Measurements from ENCODE around the gene POU2AF1. TPM values are rescaled to one million over a fixed set of nuclear protein-coding genes. Genes with fewer than 3 reads are reported as not detected.

Gene POU2AF1
- total and polyA plus RNA-seq, 2 of the 13 experiments (the other 11 are each of a cell fraction or from before 2014, with no cell fraction given) = 1.9 to 3.6 TPM

DNA sequence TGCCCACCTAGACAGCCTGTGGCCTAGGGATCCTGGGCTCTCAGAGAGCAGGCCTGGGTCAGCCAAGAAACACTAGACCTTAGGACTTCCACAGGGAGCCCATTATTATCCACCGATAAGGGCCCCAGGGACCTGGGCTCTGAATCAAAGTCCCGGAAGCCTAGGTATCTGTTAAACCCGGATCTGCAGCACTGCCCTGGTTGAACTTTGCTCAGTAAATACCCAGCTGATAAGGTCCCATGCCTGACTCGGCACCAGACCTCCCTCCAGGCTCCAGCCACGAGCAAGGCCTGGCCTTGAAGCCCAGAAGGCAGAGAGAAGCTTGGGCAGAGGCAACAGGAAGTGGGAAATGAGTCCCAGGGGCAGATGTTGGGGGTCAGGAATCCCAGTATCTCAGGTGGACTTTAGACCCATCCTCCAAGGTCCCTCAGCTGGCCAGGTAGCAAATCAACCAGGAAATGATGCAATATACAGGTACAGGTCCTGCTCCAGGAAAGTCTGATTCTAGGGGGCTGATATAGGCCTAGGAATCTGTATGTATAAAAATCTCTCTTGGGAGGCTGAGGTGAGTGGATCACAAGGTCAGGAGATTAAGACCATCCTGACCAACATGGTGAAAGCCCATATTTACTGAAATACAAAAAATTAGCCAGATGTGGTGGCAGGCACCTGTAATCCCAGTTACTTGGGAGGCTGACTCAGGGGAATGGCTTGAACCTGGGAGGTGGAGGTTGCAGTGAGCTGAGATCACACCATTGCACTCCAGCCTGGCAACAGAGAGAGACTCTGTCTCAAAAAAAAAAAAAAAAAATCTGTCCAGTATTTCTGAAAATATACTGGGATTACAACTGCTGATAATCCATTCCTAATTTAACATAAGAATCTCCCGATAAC is 18.7 kb downstream of the POU2AF1 start (continued):
- TF ChIP-seq, protein P1, sequence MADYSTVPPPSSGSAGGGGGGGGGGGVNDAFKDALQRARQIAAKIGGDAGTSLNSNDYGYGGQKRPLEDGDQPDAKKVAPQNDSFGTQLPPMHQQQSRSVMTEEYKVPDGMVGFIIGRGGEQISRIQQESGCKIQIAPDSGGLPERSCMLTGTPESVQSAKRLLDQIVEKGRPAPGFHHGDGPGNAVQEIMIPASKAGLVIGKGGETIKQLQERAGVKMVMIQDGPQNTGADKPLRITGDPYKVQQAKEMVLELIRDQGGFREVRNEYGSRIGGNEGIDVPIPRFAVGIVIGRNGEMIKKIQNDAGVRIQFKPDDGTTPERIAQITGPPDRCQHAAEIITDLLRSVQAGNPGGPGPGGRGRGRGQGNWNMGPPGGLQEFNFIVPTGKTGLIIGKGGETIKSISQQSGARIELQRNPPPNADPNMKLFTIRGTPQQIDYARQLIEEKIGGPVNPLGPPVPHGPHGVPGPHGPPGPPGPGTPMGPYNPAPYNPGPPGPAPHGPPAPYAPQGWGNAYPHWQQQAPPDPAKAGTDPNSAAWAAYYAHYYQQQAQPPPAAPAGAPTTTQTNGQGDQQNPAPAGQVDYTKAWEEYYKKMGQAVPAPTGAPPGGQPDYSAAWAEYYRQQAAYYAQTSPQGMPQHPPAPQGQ (CRISPR knock-in tag; IDR thresholded peaks at IDR 0.05; ENCODE audit: borderline replicate concordance) = peak; percentile 68; the same call in 1 of the 2 replicates
- TF ChIP-seq ATM (IDR thresholded peaks at IDR 0.05; ENCODE audit: borderline replicate concordance) (no peak), IRF2 (CRISPR knock-in tag; IDR thresholded peaks at IDR 0.05) (peak; percentile 64), KMT2A (CRISPR knock-in tag; IDR thresholded peaks at IDR 0.05) (peak; percentile 59; the same call in 1 of the 2 replicates), ZNF773 (CRISPR knock-in tag; IDR thresholded peaks at IDR 0.05; ENCODE audit: borderline replicate concordance) (no peak), THYN1 (CRISPR knock-in tag; IDR thresholded peaks at IDR 0.05; ENCODE audit: borderline replicate concordance, low read depth) (no peak), SAFB2 (CRISPR knock-in tag; IDR thresholded peaks at IDR 0.05; ENCODE audit: borderline replicate concordance, low read depth) (peak; percentile 85; the same call in 1 of the 2 replicates), MAF1 (CRISPR knock-in tag; IDR thresholded peaks at IDR 0.05; ENCODE audit: borderline replicate concordance) (0 out of 2 replicates have a peak, but pooled peaks have one; percentile 48), ZNF615 (CRISPR knock-in tag; IDR thresholded peaks at IDR 0.05; ENCODE audit: borderline replicate concordance) (peak; percentile 86), POGZ (CRISPR knock-in tag; IDR thresholded peaks at IDR 0.05) (peak; percentile 92), ZNF143 (CRISPR knock-in tag; IDR thresholded peaks at IDR 0.05) (peak; percentile 54; the same call in 1 of the 2 replicates), POLR2AphosphoS2 (IDR thresholded peaks at IDR 0.05; ENCODE audit: low read depth, low read length) (no peak), HNRNPH1 (optimal IDR thresholded peaks at IDR 0.05; ENCODE audit: low read depth, low read length) (no peak), BRCA1 (CRISPR knock-in tag; IDR thresholded peaks at IDR 0.05) (peak; percentile 93), DPF2 (CRISPR knock-in tag; IDR thresholded peaks at IDR 0.05; ENCODE audit: borderline replicate concordance, low read depth) (peak; percentile 97)
- TF ChIP-seq, protein P2, sequence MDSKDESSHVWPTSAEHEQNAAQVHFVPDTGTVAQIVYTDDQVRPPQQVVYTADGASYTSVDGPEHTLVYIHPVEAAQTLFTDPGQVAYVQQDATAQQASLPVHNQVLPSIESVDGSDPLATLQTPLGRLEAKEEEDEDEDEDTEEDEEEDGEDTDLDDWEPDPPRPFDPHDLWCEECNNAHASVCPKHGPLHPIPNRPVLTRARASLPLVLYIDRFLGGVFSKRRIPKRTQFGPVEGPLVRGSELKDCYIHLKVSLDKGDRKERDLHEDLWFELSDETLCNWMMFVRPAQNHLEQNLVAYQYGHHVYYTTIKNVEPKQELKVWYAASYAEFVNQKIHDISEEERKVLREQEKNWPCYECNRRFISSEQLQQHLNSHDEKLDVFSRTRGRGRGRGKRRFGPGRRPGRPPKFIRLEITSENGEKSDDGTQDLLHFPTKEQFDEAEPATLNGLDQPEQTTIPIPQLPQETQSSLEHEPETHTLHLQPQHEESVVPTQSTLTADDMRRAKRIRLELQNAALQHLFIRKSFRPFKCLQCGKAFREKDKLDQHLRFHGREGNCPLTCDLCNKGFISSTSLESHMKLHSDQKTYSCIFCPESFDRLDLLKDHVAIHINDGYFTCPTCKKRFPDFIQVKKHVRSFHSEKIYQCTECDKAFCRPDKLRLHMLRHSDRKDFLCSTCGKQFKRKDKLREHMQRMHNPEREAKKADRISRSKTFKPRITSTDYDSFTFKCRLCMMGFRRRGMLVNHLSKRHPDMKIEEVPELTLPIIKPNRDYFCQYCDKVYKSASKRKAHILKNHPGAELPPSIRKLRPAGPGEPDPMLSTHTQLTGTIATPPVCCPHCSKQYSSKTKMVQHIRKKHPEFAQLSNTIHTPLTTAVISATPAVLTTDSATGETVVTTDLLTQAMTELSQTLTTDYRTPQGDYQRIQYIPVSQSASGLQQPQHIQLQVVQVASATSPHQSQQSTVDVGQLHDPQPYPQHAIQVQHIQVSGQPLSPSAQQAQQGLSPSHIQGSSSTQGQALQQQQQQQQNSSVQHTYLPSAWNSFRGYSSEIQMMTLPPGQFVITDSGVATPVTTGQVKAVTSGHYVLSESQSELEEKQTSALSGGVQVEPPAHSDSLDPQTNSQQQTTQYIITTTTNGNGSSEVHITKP (CRISPR knock-in tag; IDR thresholded peaks at IDR 0.05; ENCODE audit: low read depth) = no peak; the same call in 1 of the 2 replicates
- TF ChIP-seq, protein P3, sequence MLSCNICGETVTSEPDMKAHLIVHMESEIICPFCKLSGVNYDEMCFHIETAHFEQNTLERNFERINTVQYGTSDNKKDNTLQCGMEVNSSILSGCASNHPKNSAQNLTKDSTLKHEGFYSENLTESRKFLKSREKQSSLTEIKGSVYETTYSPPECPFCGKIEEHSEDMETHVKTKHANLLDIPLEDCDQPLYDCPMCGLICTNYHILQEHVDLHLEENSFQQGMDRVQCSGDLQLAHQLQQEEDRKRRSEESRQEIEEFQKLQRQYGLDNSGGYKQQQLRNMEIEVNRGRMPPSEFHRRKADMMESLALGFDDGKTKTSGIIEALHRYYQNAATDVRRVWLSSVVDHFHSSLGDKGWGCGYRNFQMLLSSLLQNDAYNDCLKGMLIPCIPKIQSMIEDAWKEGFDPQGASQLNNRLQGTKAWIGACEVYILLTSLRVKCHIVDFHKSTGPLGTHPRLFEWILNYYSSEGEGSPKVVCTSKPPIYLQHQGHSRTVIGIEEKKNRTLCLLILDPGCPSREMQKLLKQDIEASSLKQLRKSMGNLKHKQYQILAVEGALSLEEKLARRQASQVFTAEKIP (CRISPR knock-in tag; IDR thresholded peaks at IDR 0.05; ENCODE audit: borderline replicate concordance) = no peak
- TF ChIP-seq, protein P4, sequence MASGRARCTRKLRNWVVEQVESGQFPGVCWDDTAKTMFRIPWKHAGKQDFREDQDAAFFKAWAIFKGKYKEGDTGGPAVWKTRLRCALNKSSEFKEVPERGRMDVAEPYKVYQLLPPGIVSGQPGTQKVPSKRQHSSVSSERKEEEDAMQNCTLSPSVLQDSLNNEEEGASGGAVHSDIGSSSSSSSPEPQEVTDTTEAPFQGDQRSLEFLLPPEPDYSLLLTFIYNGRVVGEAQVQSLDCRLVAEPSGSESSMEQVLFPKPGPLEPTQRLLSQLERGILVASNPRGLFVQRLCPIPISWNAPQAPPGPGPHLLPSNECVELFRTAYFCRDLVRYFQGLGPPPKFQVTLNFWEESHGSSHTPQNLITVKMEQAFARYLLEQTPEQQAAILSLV (CRISPR knock-in tag; IDR thresholded peaks at IDR 0.05; ENCODE audit: borderline replicate concordance) = peak; percentile 98
- TF ChIP-seq, protein P5, sequence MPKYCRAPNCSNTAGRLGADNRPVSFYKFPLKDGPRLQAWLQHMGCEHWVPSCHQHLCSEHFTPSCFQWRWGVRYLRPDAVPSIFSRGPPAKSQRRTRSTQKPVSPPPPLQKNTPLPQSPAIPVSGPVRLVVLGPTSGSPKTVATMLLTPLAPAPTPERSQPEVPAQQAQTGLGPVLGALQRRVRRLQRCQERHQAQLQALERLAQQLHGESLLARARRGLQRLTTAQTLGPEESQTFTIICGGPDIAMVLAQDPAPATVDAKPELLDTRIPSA (CRISPR knock-in tag; IDR thresholded peaks at IDR 0.05; ENCODE audit: borderline replicate concordance) = no peak
